ENCODE data around the gene SKI. TPM values are rescaled to one million over a fixed set of nuclear protein-coding genes. Genes with fewer than 3 reads are reported as not detected.

SKI gene
- total RNA-seq, 1 donor from 2014 or later: 13.5 TPM

DNA sequence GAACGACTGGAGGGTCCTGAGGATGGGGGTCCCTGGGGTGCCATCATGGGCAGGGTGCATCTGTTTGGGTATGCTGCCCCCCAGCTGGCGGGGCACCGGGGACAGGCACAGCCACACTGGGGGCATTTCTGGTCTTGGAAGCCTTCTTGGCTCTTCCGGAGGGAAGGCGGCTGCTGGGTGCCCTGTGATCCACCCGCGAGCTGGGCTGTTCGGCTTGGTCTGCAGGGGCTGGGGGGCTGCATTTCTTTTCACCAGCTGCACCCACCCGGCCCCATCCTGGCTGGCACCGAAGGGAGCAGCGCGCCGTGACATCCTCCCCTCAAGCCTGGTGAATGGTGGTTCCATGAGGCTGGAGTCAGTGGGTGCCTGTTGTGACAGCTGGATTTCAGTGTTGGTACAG lies 45.7 kb upstream of the SKI start:
- H3K4me3 ChIP-seq (ENCODE audit: low read depth, low read length): no peak overlapping the region
- no peak for TF ChIP-seq CTCF (conservative IDR thresholded peaks at IDR 0.05; ENCODE audit: low read depth, low read length)
- DNase-seq (ENCODE audit: low read depth): no peak

DNA sequence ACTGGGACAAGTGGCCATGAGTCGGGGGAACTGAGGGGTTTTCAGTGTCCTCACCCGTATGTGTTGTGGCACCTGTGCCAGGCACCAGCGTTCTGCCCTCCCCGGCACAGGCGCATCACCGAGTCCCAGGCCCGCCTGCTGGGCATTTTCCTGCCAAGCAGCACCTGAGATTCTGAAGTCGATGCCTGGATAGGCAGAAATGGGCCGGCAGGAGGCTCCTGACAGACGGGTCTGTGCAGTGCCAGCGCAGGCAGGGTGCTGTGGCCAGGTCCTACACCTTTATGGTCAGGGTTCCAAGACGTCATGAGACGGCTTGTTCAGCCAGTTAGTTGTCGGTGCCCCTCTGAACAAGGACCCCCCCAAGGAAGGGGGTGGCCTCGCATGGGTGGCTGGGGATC lies 44.2 kb upstream of the SKI start:
- no peak for DNase-seq (ENCODE audit: low read depth)
- TF ChIP-seq CTCF (conservative IDR thresholded peaks at IDR 0.05; ENCODE audit: low read depth, low read length): no peak
- no peak overlapping the region for H3K4me3 ChIP-seq (ENCODE audit: low read depth, low read length)

- H3K4me3 ChIP-seq (ENCODE audit: low read depth, low read length): no peak overlapping the region
- no peak for DNase-seq (ENCODE audit: low read depth)
- TF ChIP-seq CTCF (conservative IDR thresholded peaks at IDR 0.05; ENCODE audit: low read depth, low read length): no peak
These were observed 43.6 kb upstream of the SKI start for GRCh38 chr1:2184531-2184930.

DNA sequence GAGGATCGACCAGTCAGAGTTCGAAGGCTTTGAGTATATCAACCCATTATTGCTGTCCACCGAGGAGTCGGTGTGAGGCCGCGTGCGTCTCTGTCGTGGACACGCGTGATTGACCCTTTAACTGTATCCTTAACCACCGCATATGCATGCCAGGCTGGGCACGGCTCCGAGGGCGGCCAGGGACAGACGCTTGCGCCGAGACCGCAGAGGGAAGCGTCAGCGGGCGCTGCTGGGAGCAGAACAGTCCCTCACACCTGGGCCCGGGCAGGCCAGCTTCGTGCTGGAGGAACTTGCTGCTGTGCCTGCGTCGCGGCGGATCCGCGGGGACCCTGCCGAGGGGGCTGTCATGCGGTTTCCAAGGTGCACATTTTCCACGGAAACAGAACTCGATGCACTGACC lies 43.2 kb upstream of the SKI start:
- DNase-seq (ENCODE audit: low read depth): no peak
- H3K4me3 ChIP-seq (ENCODE audit: low read depth, low read length): no peak overlapping the region
- TF ChIP-seq CTCF (conservative IDR thresholded peaks at IDR 0.05; ENCODE audit: low read depth, low read length): no peak

DNA sequence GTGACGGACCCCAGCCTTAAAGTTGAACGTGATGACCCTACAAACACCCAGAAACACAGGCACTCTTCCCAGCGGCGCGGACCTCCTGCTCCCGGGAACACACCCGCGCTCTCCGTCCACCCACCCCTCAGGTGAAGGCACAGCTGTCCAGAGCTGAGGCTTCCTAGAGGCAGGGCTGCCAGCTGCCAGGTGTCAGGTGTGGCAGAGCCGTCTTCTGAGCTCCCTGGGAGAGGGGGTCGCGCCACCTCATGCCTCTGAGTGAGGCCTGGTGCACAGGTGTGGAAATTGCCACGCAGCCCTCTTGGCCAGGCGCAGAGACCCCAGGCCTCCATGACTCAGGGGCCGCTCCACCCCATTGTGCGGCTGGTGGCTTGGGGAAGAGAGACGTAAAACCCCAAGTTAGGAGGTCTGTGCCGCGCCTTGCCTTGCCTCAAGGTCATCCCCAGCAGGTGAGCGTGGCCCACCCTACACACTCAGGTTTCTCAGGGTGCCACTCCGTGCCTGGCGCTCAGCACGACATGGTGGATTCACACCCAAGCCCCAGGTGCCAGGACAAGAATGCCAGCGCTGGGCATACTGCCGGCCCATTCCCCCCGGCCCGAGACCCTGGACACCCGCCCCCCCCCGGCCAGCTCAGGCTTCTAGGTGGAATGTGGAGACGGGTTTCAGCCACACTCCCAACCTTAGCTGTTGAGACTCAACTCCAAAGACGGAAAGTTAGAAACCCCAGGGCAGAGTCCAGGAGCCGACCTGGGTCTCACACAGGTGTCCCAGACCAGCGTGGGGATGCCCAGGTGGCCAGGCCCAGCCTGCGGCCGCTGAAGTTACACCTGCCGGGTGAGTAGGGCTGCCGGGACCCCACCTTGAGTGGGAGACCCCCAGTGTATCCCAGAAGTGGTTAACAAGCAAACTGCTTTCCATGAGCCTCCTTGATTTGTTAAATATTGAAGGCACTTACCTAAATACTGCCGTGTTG lies 42.0 kb upstream of the SKI start:
- no peak for TF ChIP-seq CTCF (conservative IDR thresholded peaks at IDR 0.05; ENCODE audit: low read depth, low read length)
- H3K4me3 ChIP-seq (ENCODE audit: low read depth, low read length): no peak overlapping the region
- DNase-seq (ENCODE audit: low read depth): no peak

- no peak for DNase-seq (ENCODE audit: low read depth)
These were observed 41.2 kb upstream of the SKI start for GRCh38 chr1:2186901-2187300.

More at GRCh38 chr1:2186901-2187300, 41.2 kb upstream of the SKI start:
- H3K4me3 ChIP-seq (ENCODE audit: low read depth, low read length): no peak overlapping the region
- no peak for TF ChIP-seq CTCF (conservative IDR thresholded peaks at IDR 0.05; ENCODE audit: low read depth, low read length)

Measured in epithelial cell of proximal tubule (primary cell).